Activated CD4-positive, CD25-positive, alpha-beta regulatory T cell treated with anti-CD3 and anti-CD28 coated beads, Interleukin-2, amount 50 U/mL, for 24 hours (primary cell): ENCODE measurements around the gene HUNK.

Source experiments
- ATAC-seq, 2 donors: fragments of 150-1000 bp; cut with Tn5 transposase; one replicate each; pipeline ENCODE4 v1.10.0; 2021; ENCODE audit warnings: mild to moderate bottlenecking in 1 of 2, moderate library complexity in 1 of 2

Gene HUNK

GRCh38 chr21:31967334-31967733, 94.5 kb downstream of the HUNK start:
- no peak for ATAC-seq

- ATAC-seq, result no peak
Measured at GRCh38 chr21:31972622-31973021, 99.8 kb downstream of the HUNK start.

GRCh38 chr21:31973402-31973944, 100.7 kb downstream of the HUNK start:
- ATAC-seq, result no peak

- no peak for ATAC-seq
Measured at GRCh38 chr21:31974454-31974985, 101.7 kb downstream of the HUNK start.

GRCh38 chr21:31975491-31975890, 102.7 kb downstream of the HUNK start:
- ATAC-seq, result no peak

- ATAC-seq, result no peak
Measured at GRCh38 chr21:31977816-31978215, 105.0 kb downstream of the HUNK start.

GRCh38 chr21:31983120-31983519, 110.3 kb downstream of the HUNK start:
- no peak for ATAC-seq

GRCh38 chr21:31983554-31983953, 110.7 kb downstream of the HUNK start:
- no peak for ATAC-seq

GRCh38 chr21:31985398-31985797, 112.6 kb downstream of the HUNK start:
- no peak for ATAC-seq

- ATAC-seq, result no peak
Measured at GRCh38 chr21:31986035-31986856, 113.4 kb downstream of the HUNK start.

GRCh38 chr21:31987696-31988095, 114.9 kb downstream of the HUNK start:
- ATAC-seq, result no peak

- no peak for ATAC-seq
Measured at GRCh38 chr21:31988492-31989290, 115.9 kb downstream of the HUNK start.

- no peak for ATAC-seq
Measured at GRCh38 chr21:31991356-31992331, 118.8 kb downstream of the HUNK start.

- no peak for ATAC-seq
Measured at GRCh38 chr21:31992391-31992790, 119.6 kb downstream of the HUNK start.

- ATAC-seq, result no peak
Measured at GRCh38 chr21:31993826-31994825, 121.3 kb downstream of the HUNK start.

- ATAC-seq, result no peak
Measured at GRCh38 chr21:31997191-31997590, 124.4 kb downstream of the HUNK start.

GRCh38 chr21:31999810-32000468, 127.1 kb downstream of the HUNK start:
- ATAC-seq, result no peak

GRCh38 chr21:32001390-32001789, 128.6 kb downstream of the HUNK start:
- no peak for ATAC-seq

GRCh38 chr21:32003411-32003810, 130.6 kb downstream of the HUNK start:
- ATAC-seq, result no peak

- ATAC-seq, result no peak
Measured at GRCh38 chr21:32004291-32004690, 131.5 kb downstream of the HUNK start.
